ENCODE results near the gene LRRC8C.

DNA sequence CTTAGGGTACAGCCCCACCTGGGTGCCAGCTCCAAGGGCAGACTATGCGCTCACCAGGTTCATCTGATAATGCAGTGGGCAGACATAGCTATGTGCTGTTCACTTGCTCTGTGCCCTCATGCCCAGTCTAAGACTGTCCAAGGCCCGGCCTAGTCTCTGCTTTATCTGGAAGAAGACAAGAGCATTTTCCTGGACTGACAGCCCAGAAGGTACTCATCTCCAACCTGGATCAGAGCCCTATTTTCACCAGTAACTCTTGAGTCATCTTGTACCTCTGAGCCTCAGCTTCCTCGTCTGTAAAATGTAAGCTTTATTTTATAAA is 28.5 kb upstream of the LRRC8C start:
- TF ChIP-seq, protein P1, sequence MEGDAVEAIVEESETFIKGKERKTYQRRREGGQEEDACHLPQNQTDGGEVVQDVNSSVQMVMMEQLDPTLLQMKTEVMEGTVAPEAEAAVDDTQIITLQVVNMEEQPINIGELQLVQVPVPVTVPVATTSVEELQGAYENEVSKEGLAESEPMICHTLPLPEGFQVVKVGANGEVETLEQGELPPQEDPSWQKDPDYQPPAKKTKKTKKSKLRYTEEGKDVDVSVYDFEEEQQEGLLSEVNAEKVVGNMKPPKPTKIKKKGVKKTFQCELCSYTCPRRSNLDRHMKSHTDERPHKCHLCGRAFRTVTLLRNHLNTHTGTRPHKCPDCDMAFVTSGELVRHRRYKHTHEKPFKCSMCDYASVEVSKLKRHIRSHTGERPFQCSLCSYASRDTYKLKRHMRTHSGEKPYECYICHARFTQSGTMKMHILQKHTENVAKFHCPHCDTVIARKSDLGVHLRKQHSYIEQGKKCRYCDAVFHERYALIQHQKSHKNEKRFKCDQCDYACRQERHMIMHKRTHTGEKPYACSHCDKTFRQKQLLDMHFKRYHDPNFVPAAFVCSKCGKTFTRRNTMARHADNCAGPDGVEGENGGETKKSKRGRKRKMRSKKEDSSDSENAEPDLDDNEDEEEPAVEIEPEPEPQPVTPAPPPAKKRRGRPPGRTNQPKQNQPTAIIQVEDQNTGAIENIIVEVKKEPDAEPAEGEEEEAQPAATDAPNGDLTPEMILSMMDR (IDR thresholded peaks at IDR 0.05; ENCODE audit: insufficient read depth, low read depth, low read length): no peak
- no peak for TF ChIP-seq EZH2 (IDR thresholded peaks at IDR 0.05; ENCODE audit: insufficient read depth, low read length)

All from astrocyte (in vitro differentiated cells and primary cell).